Measurements from ENCODE around the gene SUGCT.

SUGCT gene

DNA sequence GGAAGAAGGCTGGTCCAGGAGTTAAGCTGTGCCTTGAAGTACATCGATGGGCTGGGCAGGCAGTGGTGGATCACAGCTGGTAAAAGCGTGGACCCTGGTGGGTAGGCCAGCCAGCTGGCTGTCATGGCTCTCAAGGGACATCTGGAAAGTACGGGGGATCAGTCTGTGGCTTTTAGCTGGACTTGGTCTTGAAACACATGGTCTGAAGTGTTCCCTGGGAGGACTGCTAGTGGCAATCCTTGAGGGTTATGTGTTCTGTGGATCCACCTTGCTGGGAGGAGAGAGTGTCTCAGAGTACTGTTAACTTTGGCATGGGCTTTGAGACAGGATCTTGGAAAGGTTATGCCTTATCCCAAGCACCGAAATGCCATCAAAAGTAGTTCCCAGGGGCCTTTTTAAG lies 754.3 kb downstream of the SUGCT start:
- Histone ChIP-seq H3K27ac (ENCODE audit: low read depth, low read length) (no peak overlapping the region), H3K4me1 (ENCODE audit: control insufficient read depth, insufficient read depth, low read length) (no peaks in the 10 kb centered on the region), H3K4me3 (ENCODE audit: low read depth, low read length) (no peak overlapping the region), H3K36me3 (ENCODE audit: control insufficient read depth, insufficient read depth, low read length) (no peaks in the 10 kb centered on the region), H3K9ac (ENCODE audit: low read length) (no peak overlapping the region), H3K27me3 (ENCODE audit: control insufficient read depth, insufficient read depth, low read length) (no peaks in the 10 kb centered on the region), H3K9me3 (ENCODE audit: control insufficient read depth, insufficient read depth, low read depth, low read length) (0 out of 2 replicates have a peak, but pooled peaks cover 7% of the 10 kb centered on the region)

DNA sequence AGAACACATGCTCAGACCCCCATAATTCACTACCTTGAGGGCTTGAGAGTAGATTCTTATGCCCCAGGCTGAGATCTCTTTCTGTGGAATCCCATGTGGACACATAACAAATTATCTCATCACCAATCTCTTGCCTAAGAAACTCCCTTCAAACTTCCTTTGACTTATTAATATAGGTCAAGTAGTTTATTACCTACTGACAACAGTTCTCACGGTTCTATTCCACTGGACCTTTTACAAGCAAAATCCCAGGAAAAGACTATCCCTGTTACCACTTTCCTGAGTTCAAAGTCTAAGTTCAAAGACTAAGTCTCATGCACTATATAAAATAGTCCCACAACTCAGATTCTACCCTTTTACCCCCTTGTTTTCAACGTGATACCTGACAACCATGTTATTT lies 754.7 kb downstream of the SUGCT start:
- no peak overlapping the region for H3K9ac ChIP-seq (ENCODE audit: low read length)

DNA sequence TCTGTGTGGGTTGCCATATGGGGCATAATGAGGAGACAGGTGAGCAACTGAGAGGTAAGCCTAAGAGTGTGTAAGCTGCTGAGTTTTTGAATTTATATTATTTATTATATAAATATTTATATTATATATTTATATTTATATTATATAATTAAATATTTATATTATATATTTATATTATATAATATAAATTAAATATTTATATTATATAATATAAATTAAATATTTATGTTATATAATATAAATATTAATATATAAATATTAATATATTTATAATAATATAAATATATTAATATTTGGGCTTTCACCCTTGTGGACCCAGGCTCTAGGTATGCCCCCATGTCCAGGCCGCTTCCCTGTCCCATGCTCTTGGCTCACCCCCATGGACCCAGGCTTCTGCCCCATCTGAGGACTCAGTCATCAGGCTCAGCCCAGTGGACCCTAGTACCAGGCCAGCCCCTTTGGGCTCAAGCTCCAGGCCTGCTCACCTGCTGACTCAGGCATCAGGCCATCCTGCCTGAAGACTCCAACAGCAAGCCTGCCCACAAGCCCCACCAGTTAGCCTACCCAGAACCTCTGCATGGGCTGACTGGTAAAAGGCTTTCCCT lies 755.4 kb downstream of the SUGCT start:
- Histone ChIP-seq H3K36me3 (ENCODE audit: control insufficient read depth, insufficient read depth, low read length) (no peaks in the 10 kb centered on the region), H3K9me3 (ENCODE audit: control insufficient read depth, insufficient read depth, low read depth, low read length) (0 out of 2 replicates have a peak, but pooled peaks cover 7% of the 10 kb centered on the region), H3K27me3 (ENCODE audit: control insufficient read depth, insufficient read depth, low read length) (no peaks in the 10 kb centered on the region), H3K4me1 (ENCODE audit: control insufficient read depth, insufficient read depth, low read length) (no peaks in the 10 kb centered on the region), H3K4me3 (ENCODE audit: low read depth, low read length) (no peak overlapping the region), H3K9ac (ENCODE audit: low read length) (no peak overlapping the region), H3K27ac (ENCODE audit: low read depth, low read length) (no peak overlapping the region)

More for the DNA sequence above, 754.7 kb downstream of the SUGCT start:
- Histone ChIP-seq H3K27me3 (ENCODE audit: control insufficient read depth, insufficient read depth, low read length) (no peaks in the 10 kb centered on the region), H3K36me3 (ENCODE audit: control insufficient read depth, insufficient read depth, low read length) (no peaks in the 10 kb centered on the region), H3K9me3 (ENCODE audit: control insufficient read depth, insufficient read depth, low read depth, low read length) (0 out of 2 replicates have a peak, but pooled peaks cover 7% of the 10 kb centered on the region), H3K4me1 (ENCODE audit: control insufficient read depth, insufficient read depth, low read length) (no peaks in the 10 kb centered on the region), H3K4me3 (ENCODE audit: low read depth, low read length) (no peak overlapping the region), H3K27ac (ENCODE audit: low read depth, low read length) (no peak overlapping the region)

DNA sequence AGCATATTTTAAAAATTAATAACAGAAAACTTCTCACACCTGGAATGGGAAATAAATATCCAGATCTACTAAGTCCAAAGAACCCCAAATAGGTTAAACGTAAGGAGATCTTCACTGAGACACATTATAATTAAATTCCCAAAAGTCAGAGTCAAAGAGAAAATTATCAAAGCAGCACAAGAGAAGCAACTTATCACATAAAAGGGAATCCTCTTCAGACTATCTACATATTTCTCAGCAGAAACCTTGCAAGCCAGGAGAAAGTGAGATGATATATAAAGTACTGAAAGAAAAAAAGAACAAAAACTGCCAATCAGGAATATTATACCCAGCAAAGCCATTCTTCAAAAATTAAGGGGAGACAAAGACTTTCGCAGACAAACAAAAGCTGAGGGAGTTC lies 756.4 kb downstream of the SUGCT start:
- H3K4me1 ChIP-seq (ENCODE audit: control insufficient read depth, insufficient read depth, low read length): no peaks in the 10 kb centered on the region
- no peak overlapping the region for H3K4me3 ChIP-seq (ENCODE audit: low read depth, low read length)
- 0 out of 2 replicates have a peak, but pooled peaks cover 7% of the 10 kb centered on the region for H3K9me3 ChIP-seq (ENCODE audit: control insufficient read depth, insufficient read depth, low read depth, low read length)
- no peaks in the 10 kb centered on the region for H3K27me3 ChIP-seq (ENCODE audit: control insufficient read depth, insufficient read depth, low read length)
- no peak overlapping the region for H3K9ac ChIP-seq (ENCODE audit: low read length)
- H3K36me3 ChIP-seq (ENCODE audit: control insufficient read depth, insufficient read depth, low read length): no peaks in the 10 kb centered on the region
- no peak overlapping the region for H3K27ac ChIP-seq (ENCODE audit: low read depth, low read length)

DNA sequence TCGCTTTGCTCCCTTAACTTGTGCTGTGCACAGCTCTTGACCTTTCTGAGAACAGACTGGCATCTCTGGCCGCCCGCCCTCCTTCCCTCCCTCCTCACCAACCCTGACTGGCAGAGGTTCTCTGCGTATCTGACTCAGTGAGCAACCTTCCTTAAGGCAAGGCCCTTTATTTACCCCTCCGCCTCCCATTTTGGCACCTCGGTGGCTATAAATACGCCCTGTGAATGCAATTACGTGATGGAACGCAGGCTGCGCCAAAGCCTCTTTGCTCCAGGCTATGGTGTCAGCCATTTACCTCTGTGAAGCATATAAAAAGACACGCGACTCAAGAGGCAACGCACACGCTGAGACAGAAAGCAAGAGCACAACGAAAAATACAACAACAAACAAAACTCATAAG lies 764.3 kb downstream of the SUGCT start:
- Histone ChIP-seq H3K36me3 (ENCODE audit: control insufficient read depth, insufficient read depth, low read length) (no peaks in the 10 kb centered on the region), H3K4me1 (ENCODE audit: control insufficient read depth, insufficient read depth, low read length) (no peaks in the 10 kb centered on the region), H3K27ac (ENCODE audit: low read depth, low read length) (no peak overlapping the region), H3K9ac (ENCODE audit: low read length) (no peak overlapping the region), H3K9me3 (ENCODE audit: control insufficient read depth, insufficient read depth, low read depth, low read length) (peaks cover 15% of the 10 kb centered on the region), H3K4me3 (ENCODE audit: low read depth, low read length) (no peak overlapping the region), H3K27me3 (ENCODE audit: control insufficient read depth, insufficient read depth, low read length) (no peaks in the 10 kb centered on the region)

DNA sequence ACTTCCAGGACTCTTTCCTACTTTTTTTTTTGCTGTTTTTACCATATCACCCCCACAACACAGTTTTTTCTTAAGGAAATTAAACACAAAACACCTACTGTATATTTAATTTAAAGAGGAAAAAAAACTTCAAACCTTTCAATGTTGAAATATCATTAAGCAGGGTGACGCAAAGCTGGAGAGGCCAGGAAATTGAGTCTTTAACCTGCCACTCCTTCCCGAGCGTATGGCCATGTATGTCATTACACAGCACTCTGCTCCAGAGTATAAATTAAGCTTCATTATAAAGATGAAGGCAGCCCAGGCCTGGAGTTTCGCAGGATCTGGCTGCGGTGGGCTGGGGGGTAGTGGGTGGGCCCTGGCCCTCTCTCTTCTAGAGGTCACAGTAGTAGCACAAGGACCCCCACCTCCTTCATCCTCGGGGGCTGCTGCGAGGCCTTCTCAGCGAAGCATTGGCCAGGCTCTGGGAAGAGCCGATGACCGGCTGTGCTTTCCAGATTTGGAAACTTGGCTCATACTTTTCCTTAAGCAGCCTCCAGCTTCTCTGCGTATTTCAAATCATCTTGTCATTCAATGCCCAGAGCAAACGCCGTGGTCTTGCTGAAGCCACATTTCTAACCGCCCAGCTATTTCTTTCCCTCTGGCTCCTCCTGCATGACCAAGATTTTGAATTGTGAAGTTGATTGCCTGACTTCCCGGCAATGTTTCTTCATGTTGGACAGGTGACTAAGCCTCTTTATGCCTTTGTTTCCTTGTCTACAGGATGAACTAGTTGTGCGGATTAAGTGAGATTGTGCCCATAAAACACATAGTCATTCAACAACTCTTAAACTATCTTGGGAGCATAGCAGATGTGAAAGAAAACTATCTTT lies 765.1 kb downstream of the SUGCT start:
- Histone ChIP-seq H3K27me3 (ENCODE audit: control insufficient read depth, insufficient read depth, low read length) (no peaks in the 10 kb centered on the region), H3K4me3 (ENCODE audit: low read depth, low read length) (no peak overlapping the region), H3K27ac (ENCODE audit: low read depth, low read length) (no peak overlapping the region), H3K9me3 (ENCODE audit: control insufficient read depth, insufficient read depth, low read depth, low read length) (peaks cover 15% of the 10 kb centered on the region), H3K9ac (ENCODE audit: low read length) (no peak overlapping the region), H3K4me1 (ENCODE audit: control insufficient read depth, insufficient read depth, low read length) (no peaks in the 10 kb centered on the region), H3K36me3 (ENCODE audit: control insufficient read depth, insufficient read depth, low read length) (no peaks in the 10 kb centered on the region)

DNA sequence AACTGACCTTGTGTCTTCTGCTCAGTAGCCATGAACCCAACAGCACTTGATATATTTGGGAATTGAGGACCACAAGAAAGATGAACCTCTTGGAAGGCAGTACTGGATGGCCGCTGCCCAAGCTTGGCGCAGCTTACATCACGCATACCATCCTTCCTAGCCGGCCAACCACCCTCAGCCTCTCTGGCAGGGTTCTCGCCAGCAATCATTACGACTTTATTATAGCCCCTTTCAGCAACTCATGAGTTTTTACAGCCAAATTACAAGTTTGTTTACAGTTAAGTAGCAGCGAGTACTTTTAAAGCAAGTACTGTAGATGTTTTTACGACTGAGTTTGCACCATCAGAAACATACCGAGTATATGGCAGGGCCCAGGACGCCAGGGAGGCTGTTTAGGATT lies 769.1 kb downstream of the SUGCT start:
- no peak overlapping the region for H3K9ac ChIP-seq (ENCODE audit: low read length)
- no peaks in the 10 kb centered on the region for H3K4me1 ChIP-seq (ENCODE audit: control insufficient read depth, insufficient read depth, low read length)
- no peak overlapping the region for H3K27ac ChIP-seq (ENCODE audit: low read depth, low read length)
- H3K9me3 ChIP-seq (ENCODE audit: control insufficient read depth, insufficient read depth, low read depth, low read length): no peaks in the 10 kb centered on the region
- no peaks in the 10 kb centered on the region for H3K27me3 ChIP-seq (ENCODE audit: control insufficient read depth, insufficient read depth, low read length)
- H3K36me3 ChIP-seq (ENCODE audit: control insufficient read depth, insufficient read depth, low read length): no peaks in the 10 kb centered on the region
- no peak overlapping the region for H3K4me3 ChIP-seq (ENCODE audit: low read depth, low read length)

DNA sequence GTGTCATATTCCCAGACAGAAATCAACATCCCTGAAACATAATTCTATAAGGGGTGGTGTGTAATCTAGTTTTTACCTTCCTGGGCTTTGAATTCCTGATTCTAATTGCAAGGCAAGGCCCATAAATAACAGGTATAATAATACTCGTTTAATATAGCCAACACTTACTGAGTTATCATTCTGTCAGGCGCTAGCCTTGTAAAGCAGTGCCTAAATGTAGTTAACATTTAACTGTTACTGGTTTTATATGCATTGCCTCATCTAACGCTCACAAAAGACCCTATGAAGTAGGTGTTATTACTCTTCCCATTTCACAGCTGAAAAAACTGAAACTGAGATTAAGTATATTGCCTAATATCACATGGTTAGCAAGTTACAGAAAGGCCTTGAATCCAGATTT lies 772.5 kb downstream of the SUGCT start:
- Histone ChIP-seq H3K27me3 (ENCODE audit: control insufficient read depth, insufficient read depth, low read length) (no peaks in the 10 kb centered on the region), H3K9me3 (ENCODE audit: control insufficient read depth, insufficient read depth, low read depth, low read length) (no peaks in the 10 kb centered on the region), H3K4me1 (ENCODE audit: control insufficient read depth, insufficient read depth, low read length) (no peaks in the 10 kb centered on the region), H3K36me3 (ENCODE audit: control insufficient read depth, insufficient read depth, low read length) (no peaks in the 10 kb centered on the region), H3K4me3 (ENCODE audit: low read depth, low read length) (no peak overlapping the region), H3K9ac (ENCODE audit: low read length) (no peak overlapping the region), H3K27ac (ENCODE audit: low read depth, low read length) (no peak overlapping the region)

DNA sequence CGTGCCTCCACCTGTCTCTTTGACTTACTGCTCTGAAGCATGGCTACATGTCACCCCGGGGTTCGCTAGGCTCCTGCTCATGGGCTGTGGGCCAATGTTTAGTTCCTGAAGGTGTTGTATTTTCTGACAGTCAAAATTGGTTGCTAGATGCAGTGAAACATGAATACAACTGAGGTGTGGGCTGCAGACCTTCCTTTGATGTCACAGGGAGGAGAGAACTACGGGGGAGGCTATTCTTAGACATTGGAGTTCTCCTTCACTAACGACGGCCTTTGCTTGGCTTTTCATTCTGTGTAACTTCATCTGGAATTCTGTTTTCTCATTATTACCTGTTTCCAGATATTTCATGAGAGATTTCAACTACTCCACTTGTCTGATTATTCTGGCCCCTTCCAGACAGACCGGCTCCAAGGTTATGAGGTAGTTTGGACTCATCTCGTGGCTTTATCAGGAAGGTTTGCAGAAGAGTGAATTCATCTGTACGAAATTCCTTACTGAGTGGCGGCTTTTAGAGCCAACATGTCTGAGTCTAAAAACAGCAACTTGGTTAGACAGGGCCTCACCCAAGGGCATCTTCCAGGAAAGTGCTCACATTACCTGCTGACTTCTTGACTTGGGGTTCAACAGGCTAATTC lies 774.7 kb downstream of the SUGCT start:
- no peak overlapping the region for H3K4me3 ChIP-seq (ENCODE audit: low read depth, low read length)
- no peak overlapping the region for H3K27ac ChIP-seq (ENCODE audit: low read depth, low read length)
- H3K9me3 ChIP-seq (ENCODE audit: control insufficient read depth, insufficient read depth, low read depth, low read length): no peaks in the 10 kb centered on the region
- H3K36me3 ChIP-seq (ENCODE audit: control insufficient read depth, insufficient read depth, low read length): no peaks in the 10 kb centered on the region
- H3K27me3 ChIP-seq (ENCODE audit: control insufficient read depth, insufficient read depth, low read length): no peaks in the 10 kb centered on the region
- no peaks in the 10 kb centered on the region for H3K4me1 ChIP-seq (ENCODE audit: control insufficient read depth, insufficient read depth, low read length)
- no peak overlapping the region for H3K9ac ChIP-seq (ENCODE audit: low read length)

Measured in HUES6 (cell line).